Keratinocyte (primary cell): ENCODE results near the gene SLC26A4. TPM values are rescaled to one million over a fixed set of nuclear protein-coding genes. Genes with fewer than 3 reads are reported as not detected.

ENCODE experiments used
- DNase-seq: peaks from one replicate; pipeline ENCODE4 v3.0.0-alpha.2; 2011; ENCODE audit warnings: low read depth, missing footprints, low spot score
- FAIRE-seq: peaks from 2 replicates; lab custom pipeline; 2011; peaks lifted over from hg19 to GRCh38; lab: Jason Lieb, UNC
- H2AFZ ChIP-seq: 2 replicates; pipeline ENCODE4 v1.6.0; 2012; ENCODE audit warnings: low read length, control low read depth, inconsistent platforms; ENCODE audit not compliant: control insufficient read depth
- H3K27ac ChIP-seq: 2 replicates; pipeline ENCODE4 v1.5.1; 2011; ENCODE audit warnings: low read length; ENCODE audit not compliant: control insufficient read depth, insufficient read depth
- H3K27me3 ChIP-seq: 3 replicates; pipeline ENCODE4 v1.6.0; 2011; ENCODE audit warnings: low read length; ENCODE audit not compliant: control insufficient read depth, insufficient read depth; ENCODE audit errors: extremely low read depth
- H3K36me3 ChIP-seq, 2 experiments: 2 replicates in 1 of 2; 3 replicates in 1 of 2; pipeline ENCODE4 v1.5.1; 2011; ENCODE audit warnings: low read length in 2 of 2, mild to moderate bottlenecking in 1 of 2; ENCODE audit not compliant: control insufficient read depth in 2 of 2, insufficient read depth in 2 of 2; ENCODE audit errors: extremely low read depth in 1 of 2
- H3K4me1 ChIP-seq: 3 replicates; pipeline ENCODE4 v1.5.1; 2011; ENCODE audit warnings: low read length; ENCODE audit not compliant: control insufficient read depth, insufficient read depth; ENCODE audit errors: extremely low read depth
- H3K4me2 ChIP-seq: 3 replicates; pipeline ENCODE4 v1.6.0; 2011; ENCODE audit warnings: low read depth, low read length; ENCODE audit not compliant: control insufficient read depth, insufficient read depth; ENCODE audit errors: extremely low read depth
- H3K4me3 ChIP-seq, 3 experiments: fragments of 200-600 bp in 1 of 3; sonication (generic) in 1 of 3; 2 replicates in 2 of 3; 3 replicates in 1 of 3; pipeline ENCODE4 v1.5.1; 2011 to 2016; ENCODE audit warnings: low read length in 3 of 3, mild to moderate bottlenecking in 3 of 3, control low read depth in 2 of 3, inconsistent platforms in 1 of 3, low read depth in 1 of 3, mixed read lengths in 1 of 3, mixed run types in 1 of 3, moderate library complexity in 1 of 3; ENCODE audit not compliant: control insufficient read depth in 2 of 3, insufficient read depth in 2 of 3; ENCODE audit errors: extremely low read depth in 1 of 3
- H3K79me2 ChIP-seq: 2 replicates; pipeline ENCODE4 v1.6.0; 2012; ENCODE audit warnings: low read length; ENCODE audit not compliant: control insufficient read depth, insufficient read depth
- H3K9ac ChIP-seq: 3 replicates; pipeline ENCODE4 v1.6.0; 2011; ENCODE audit warnings: low read length; ENCODE audit not compliant: control insufficient read depth, insufficient read depth; ENCODE audit errors: extremely low read depth
- H3K9me1 ChIP-seq: 3 replicates; pipeline ENCODE4 v1.6.0; 2011; ENCODE audit warnings: low read length; ENCODE audit not compliant: control insufficient read depth, insufficient read depth; ENCODE audit errors: extremely low read depth
- H3K9me3 ChIP-seq: 2 replicates; pipeline ENCODE4 v1.5.1; 2012; ENCODE audit warnings: low read depth, low read length; ENCODE audit not compliant: control insufficient read depth
- H4K20me1 ChIP-seq: 3 replicates; pipeline ENCODE4 v1.6.0; 2011; ENCODE audit warnings: low read length; ENCODE audit not compliant: control insufficient read depth, insufficient read depth; ENCODE audit errors: extremely low read depth
- EZH2 ChIP-seq: IDR thresholded peaks from one replicate; pipeline ENCODE4 v1.6.1; 2012; ENCODE audit warnings: inconsistent platforms, mild to moderate bottlenecking, low read length, moderate library complexity
- dilution Hi-C: fragments of 300-500 bp; cut with MboI; formaldehyde crosslinking; loops from one replicate; pipeline ENCODE4 v1.7.0; 2020; ENCODE audit warnings: low sequenced_read_pairs; ENCODE audit not compliant: extremely low pct_ligation_motif_present
- polyA plus RNA-seq, 5 experiments: library from polyadenylated mRNA; depleted of rRNA in 3 of 5; stranded (reverse) in 3 of 5; stranded (forward) in 1 of 5; unstranded in 1 of 5; fragments of >200 nt; gene quantifications; 1 replicate in 1 of 5; 2 replicates in 3 of 5; 3 replicates in 1 of 5; pipeline versions ENCODE4 v1.2.1 to v1.2.3, GENCODE V29; 2011 to 2012; ENCODE audit warnings: missing spikeins in 2 of 5, low read depth in 1 of 5, low replicate concordance in 1 of 5
- TF ChIP-seq, protein P1 (sequence below), 3 experiments: IDR thresholded peaks in 1 of 3; conservative IDR thresholded peaks in 1 of 3; optimal IDR thresholded peaks in 1 of 3; 2 replicates in 2 of 3; 3 replicates in 1 of 3; pipeline versions ENCODE3 to v1.5.1; 2011; ENCODE audit warnings: low read length in 3 of 3, mild to moderate bottlenecking in 3 of 3, moderate library complexity in 2 of 3, control low read depth in 1 of 3, inconsistent platforms in 1 of 3; ENCODE audit not compliant: insufficient read depth in 2 of 3; ENCODE audit errors: extremely low read depth in 1 of 3

Gene SLC26A4
- polyA plus RNA-seq, 1 donor (not counting 4 experiments of a cell fraction or from before 2014, with no cell fraction given), result 0.26 TPM

DNA sequence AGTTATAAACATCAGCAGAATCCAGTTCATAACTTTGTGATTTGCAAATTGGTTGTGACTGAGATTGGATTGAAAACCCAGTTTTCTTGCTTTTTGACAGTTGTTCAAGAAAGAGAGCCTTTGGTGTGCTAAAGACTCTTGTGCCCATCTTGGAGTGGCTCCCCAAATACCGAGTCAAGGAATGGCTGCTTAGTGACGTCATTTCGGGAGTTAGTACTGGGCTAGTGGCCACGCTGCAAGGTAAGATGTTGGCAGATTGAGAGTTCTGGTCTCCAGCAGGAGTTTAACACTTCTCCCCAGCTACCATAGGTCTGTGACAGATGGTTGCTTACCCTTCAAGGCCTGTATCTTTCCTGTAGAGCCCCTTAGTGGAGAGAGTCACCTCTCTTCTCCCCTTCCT is 2.6 kb downstream of the SLC26A4 start:
- Histone ChIP-seq H3K9ac (no peak overlapping the region), H3K4me3 (no peak overlapping the region), H2AFZ (no peak overlapping the region), H3K27ac (no peak overlapping the region), H3K9me1 (no peaks in the 10 kb centered on the region), H3K79me2 (no peaks in the 10 kb centered on the region), H3K4me2 (no peak overlapping the region), H3K9me3 (no peaks in the 10 kb centered on the region), H3K4me1 (peaks cover 9% of the 10 kb centered on the region), H3K36me3 (no peaks in the 10 kb centered on the region), H3K27me3 (peaks cover 30% of the 10 kb centered on the region), H4K20me1 (no peaks in the 10 kb centered on the region)
- DNase-seq (no peak), FAIRE-seq (no peak)
- dilution Hi-C loops, result no loop called here
- TF ChIP-seq, protein P1, sequence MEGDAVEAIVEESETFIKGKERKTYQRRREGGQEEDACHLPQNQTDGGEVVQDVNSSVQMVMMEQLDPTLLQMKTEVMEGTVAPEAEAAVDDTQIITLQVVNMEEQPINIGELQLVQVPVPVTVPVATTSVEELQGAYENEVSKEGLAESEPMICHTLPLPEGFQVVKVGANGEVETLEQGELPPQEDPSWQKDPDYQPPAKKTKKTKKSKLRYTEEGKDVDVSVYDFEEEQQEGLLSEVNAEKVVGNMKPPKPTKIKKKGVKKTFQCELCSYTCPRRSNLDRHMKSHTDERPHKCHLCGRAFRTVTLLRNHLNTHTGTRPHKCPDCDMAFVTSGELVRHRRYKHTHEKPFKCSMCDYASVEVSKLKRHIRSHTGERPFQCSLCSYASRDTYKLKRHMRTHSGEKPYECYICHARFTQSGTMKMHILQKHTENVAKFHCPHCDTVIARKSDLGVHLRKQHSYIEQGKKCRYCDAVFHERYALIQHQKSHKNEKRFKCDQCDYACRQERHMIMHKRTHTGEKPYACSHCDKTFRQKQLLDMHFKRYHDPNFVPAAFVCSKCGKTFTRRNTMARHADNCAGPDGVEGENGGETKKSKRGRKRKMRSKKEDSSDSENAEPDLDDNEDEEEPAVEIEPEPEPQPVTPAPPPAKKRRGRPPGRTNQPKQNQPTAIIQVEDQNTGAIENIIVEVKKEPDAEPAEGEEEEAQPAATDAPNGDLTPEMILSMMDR (optimal IDR thresholded peaks at IDR 0.05 in 1 of 3, IDR thresholded peaks at IDR 0.05 in 1 of 3, conservative IDR thresholded peaks at IDR 0.05 in 1 of 3; ENCODE audit: extremely low read depth in 1 of 3, insufficient read depth in 2 of 3, low read length in 3 of 3), result no peak

DNA sequence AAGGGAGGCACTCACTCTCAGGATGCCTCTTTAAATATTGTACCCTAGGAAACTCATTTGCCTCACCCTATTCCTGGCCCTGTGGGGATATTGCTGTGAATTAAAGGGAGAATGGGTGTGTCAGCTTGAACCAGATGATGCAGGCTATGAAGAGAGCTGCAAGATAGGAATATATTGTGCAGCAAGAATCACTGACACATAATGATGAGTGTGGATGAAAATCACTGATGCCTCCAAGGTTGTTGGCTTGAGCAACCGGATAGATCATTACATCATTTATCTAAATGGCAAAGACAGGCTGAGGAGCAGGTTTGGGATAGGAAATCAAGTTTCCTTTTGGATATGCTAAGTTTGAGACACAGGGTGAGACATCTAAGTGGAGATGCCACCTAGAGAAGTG is 6.2 kb downstream of the SLC26A4 start:
- dilution Hi-C loops, result no loop called here
- no peak for DNase-seq

More for the DNA sequence above, 6.2 kb downstream of the SLC26A4 start:
- H3K9ac ChIP-seq, result no peak overlapping the region
- H3K4me3 ChIP-seq, result no peak overlapping the region
- no peak overlapping the region for H2AFZ ChIP-seq
- TF ChIP-seq, protein P1 (optimal IDR thresholded peaks at IDR 0.05 in 1 of 3, IDR thresholded peaks at IDR 0.05 in 1 of 3, conservative IDR thresholded peaks at IDR 0.05 in 1 of 3; ENCODE audit: extremely low read depth in 1 of 3, insufficient read depth in 2 of 3, low read length in 3 of 3), result no peak
- TF ChIP-seq EZH2, result no peak
- no peaks in the 10 kb centered on the region for H4K20me1 ChIP-seq
- FAIRE-seq, result peak; percentile 76
- H3K27ac ChIP-seq, result no peak overlapping the region
- peaks cover 5% of the 10 kb centered on the region for H3K4me1 ChIP-seq
- H3K4me2 ChIP-seq, result peak overlapping the region; percentile 4
- no peaks in the 10 kb centered on the region for H3K9me3 ChIP-seq
- peaks cover 6% of the 10 kb centered on the region for H3K27me3 ChIP-seq
- H3K9me1 ChIP-seq, result no peaks in the 10 kb centered on the region
- H3K79me2 ChIP-seq, result no peaks in the 10 kb centered on the region
- H3K36me3 ChIP-seq, result no peaks in the 10 kb centered on the region
